Spleen (tissue), 11 donors: ENCODE results near the gene BNC2. TPM values are rescaled to one million over a fixed set of nuclear protein-coding genes. Genes with fewer than 3 reads are reported as not detected.

Experiments used
- DNase-seq: peaks from one replicate; pipeline ENCODE4 v3.0.0-alpha.2; 2020
- H3K27ac ChIP-seq, 8 donors: fragments of 200-600 bp; sonication (generic) in 7 of 8; 1 replicate in 4 of 8; 2 replicates in 4 of 8; pipeline versions ENCODE4 v1.5.0 to v1.8.0; 2016 to 2021; ENCODE audit warnings: inconsistent platforms in 4 of 8, mild to moderate bottlenecking in 4 of 8, moderate library complexity in 1 of 8
- H3K27me3 ChIP-seq, 7 donors: fragments of 200-600 bp; sonication (generic) in 6 of 7; replicated peaks in 1 of 7; 1 replicate in 4 of 7; 2 replicates in 3 of 7; pipeline versions ENCODE4 v1.5.0 to v1.8.0; 2016 to 2021; ENCODE audit warnings: inconsistent platforms in 3 of 7, mild to moderate bottlenecking in 1 of 7
- H3K36me3 ChIP-seq, 6 donors: fragments of 200-600 bp; sonication (generic) in 5 of 6; 1 replicate in 4 of 6; 2 replicates in 2 of 6; pipeline versions ENCODE4 v1.5.0 to v1.8.0; 2016 to 2021; ENCODE audit warnings: inconsistent platforms in 2 of 6
- H3K4me1 ChIP-seq, 6 donors: fragments of 200-600 bp; sonication (generic) in 5 of 6; 1 replicate in 3 of 6; 2 replicates in 3 of 6; pipeline versions ENCODE4 v1.5.0 to v1.8.0; 2016 to 2021; ENCODE audit warnings: inconsistent platforms in 3 of 6
- H3K4me3 ChIP-seq, 8 donors: fragments of 200-600 bp; sonication (generic) in 7 of 8; 1 replicate in 4 of 8; 2 replicates in 4 of 8; pipeline versions ENCODE4 v1.5.0 to v1.8.0; 2016 to 2021; ENCODE audit warnings: inconsistent platforms in 4 of 8, mild to moderate bottlenecking in 4 of 8, moderate library complexity in 2 of 8
- H3K9me3 ChIP-seq, 8 donors: fragments of 200-600 bp; sonication (generic) in 7 of 8; 1 replicate in 4 of 8; 2 replicates in 4 of 8; pipeline versions ENCODE4 v1.5.0 to v1.8.0; 2016 to 2021; ENCODE audit warnings: inconsistent platforms in 4 of 8
- CTCF ChIP-seq, 11 experiments: fragments of 200-600 bp in 7 of 11; fragments of 450-650 bp in 4 of 11; sonication (generic) in 4 of 11; IDR thresholded peaks in 8 of 11; conservative IDR thresholded peaks in 3 of 11; 1 replicate in 7 of 11; 2 replicates in 4 of 11; pipeline versions ENCODE4 v1.4.0 to v1.8.0; 2016 to 2021; ENCODE audit warnings: antibody characterized with exemption in 11 of 11, inconsistent platforms in 4 of 11, mild to moderate bottlenecking in 1 of 11
- POLR2A ChIP-seq, 3 donors: fragments of 450-650 bp; IDR thresholded peaks; one replicate each; pipeline ENCODE4 v1.5.1; 2017; ENCODE audit warnings: antibody characterized with exemption in 3 of 3, mild to moderate bottlenecking in 1 of 3
- POLR2AphosphoS5 ChIP-seq, 3 donors: sonication (generic); formaldehyde crosslinking; IDR thresholded peaks; one replicate each; pipeline ENCODE4 v1.5.1; 2017; ENCODE audit warnings: antibody characterized with exemption in 3 of 3
- WGBS, 5 donors: extraction: QIAGEN DNeasy Blood & Tissue Kit in 3 of 5; methylation state at CpG; one replicate each; pipeline versions ENCODE4 v1.1.5 to v1.1.7; 2013 to 2018; 5-methylcytosine and 5-hydroxymethylcytosine counted together
- intact Hi-C: fragments of 100-400 bp; cut with DNase I; formaldehyde crosslinking; loops from one replicate; pipeline ENCODE4 v1.15.0; 2023; ENCODE audit warnings: low total_unique reads
- polyA plus RNA-seq, 3 donors: library from polyadenylated mRNA; stranded (reverse); fragments of 200-250 nt; gene quantifications; one replicate each; pipeline ENCODE4 v1.2.1, GENCODE V29; 2013
- total RNA-seq, 7 donors: library from RNA; depleted of rRNA in 3 of 7; stranded (reverse); fragments of >200 nt in 3 of 7; fragmentation: NEBNext Ultra II Directional in 4 of 7; extraction: Animal tissue kit (Norgen Biotek cat#: 25700) in 4 of 7; gene quantifications; one replicate each; pipeline versions ENCODE4 v1.1.0 to v1.2.1, GENCODE V29; 2016 to 2021
- donor health status: healthy with polysubstance abuse.
- donor health status: DM: no; HTN: no; CAD: no; lungs with moderate emphysema.
- donor health status: DM: no; HTN: no; CAD: no.
- donor health status: Bipolar disorder and iron deficiency.
- donor health status: healthy.
- donor health status: DM: no; HTN: no; CAD: no.
- donor health status: DM: yes; HTN: yes; CAD: no.

BNC2 gene
- total and polyA plus RNA-seq, 10 donors, result 0.07 to 4.3 (median 1.3) TPM

GRCh38 chr9:16510482-16510881, 360.0 kb downstream of the BNC2 start:
- H3K4me3 ChIP-seq, result no peak overlapping the region
- TF ChIP-seq POLR2AphosphoS5 (IDR thresholded peaks at IDR 0.05) (no peak), POLR2A (IDR thresholded peaks at IDR 0.05) (no peak), CTCF (IDR thresholded peaks at IDR 0.05 in 8 of 11, conservative IDR thresholded peaks at IDR 0.05 in 3 of 11) (no peak)
- 66 to 92% (median 81%) methylated on average over 2 of the region's 2 CpGs for WGBS, 5 donors
- H3K4me1 ChIP-seq, result peaks cover 0 to 2% (median 0%) of the 10 kb centered on the region in 6 donors
- no peak for DNase-seq
- H3K27ac ChIP-seq, result peak overlapping the region in 1 of 8 donors; percentile 17
- intact Hi-C loops, result no loop called here
- H3K9me3 ChIP-seq, result no peaks in the 10 kb centered on the region
- no peaks in the 10 kb centered on the region for H3K36me3 ChIP-seq
- H3K27me3 ChIP-seq, result no peaks in the 10 kb centered on the region

- TF ChIP-seq CTCF (IDR thresholded peaks at IDR 0.05 in 8 of 11, conservative IDR thresholded peaks at IDR 0.05 in 3 of 11) (no peak), POLR2AphosphoS5 (IDR thresholded peaks at IDR 0.05) (no peak), POLR2A (IDR thresholded peaks at IDR 0.05) (no peak)
- no peaks in the 10 kb centered on the region for H3K4me1 ChIP-seq
- H3K9me3 ChIP-seq, result no peaks in the 10 kb centered on the region
- peak overlapping the region in 1 of 8 donors; percentile 17 for H3K27ac ChIP-seq
- no peaks in the 10 kb centered on the region for H3K36me3 ChIP-seq
- DNase-seq, result no peak
- no peaks in the 10 kb centered on the region for H3K27me3 ChIP-seq
- WGBS, 5 donors, result 63 to 76% (median 72%) methylated on average over 5 of the region's 5 CpGs
- intact Hi-C loops, result no loop called here
- no peak overlapping the region for H3K4me3 ChIP-seq
These were observed 360.5 kb downstream of the BNC2 start for GRCh38 chr9:16509997-16510396.

GRCh38 chr9:16505199-16505598, 365.3 kb downstream of the BNC2 start:
- no peak for TF ChIP-seq POLR2A (IDR thresholded peaks at IDR 0.05)
- TF ChIP-seq CTCF (IDR thresholded peaks at IDR 0.05 in 8 of 11, conservative IDR thresholded peaks at IDR 0.05 in 3 of 11), result no peak
- no peak for TF ChIP-seq POLR2AphosphoS5 (IDR thresholded peaks at IDR 0.05)
- WGBS, 5 donors, result 73 to 89% (median 81%) methylated on average over 2 of the region's 2 CpGs
- H3K36me3 ChIP-seq, result no peaks in the 10 kb centered on the region
- H3K27me3 ChIP-seq, result no peaks in the 10 kb centered on the region
- H3K4me1 ChIP-seq, result no peaks in the 10 kb centered on the region
- no peak overlapping the region for H3K4me3 ChIP-seq
- H3K27ac ChIP-seq, result no peak overlapping the region
- DNase-seq, result no peak
- intact Hi-C loops, result no loop called here
- H3K9me3 ChIP-seq, result no peaks in the 10 kb centered on the region

- no peak for DNase-seq
- Histone ChIP-seq H3K27me3 (no peaks in the 10 kb centered on the region), H3K4me3 (no peak overlapping the region), H3K27ac (no peak overlapping the region), H3K36me3 (no peaks in the 10 kb centered on the region), H3K9me3 (no peaks in the 10 kb centered on the region), H3K4me1 (no peaks in the 10 kb centered on the region)
- WGBS, 5 donors, result 83 to 90% (median 87%) methylated on average over 2 of the region's 2 CpGs
- intact Hi-C loops, result no loop called here
- TF ChIP-seq POLR2AphosphoS5 (IDR thresholded peaks at IDR 0.05) (no peak), CTCF (IDR thresholded peaks at IDR 0.05 in 8 of 11, conservative IDR thresholded peaks at IDR 0.05 in 3 of 11) (no peak), POLR2A (IDR thresholded peaks at IDR 0.05) (no peak)
These were observed 368.7 kb downstream of the BNC2 start for GRCh38 chr9:16501726-16502125.
